Stimulated activated CD4-positive, alpha-beta T cell treated with anti-CD3 and anti-CD28 coated beads, Interleukin-4, amount 100 ng/mL, for 24 hours (primary cell): ENCODE data around the gene ZBTB14.

Experiments used
- DNase-seq: peaks from one replicate; pipeline ENCODE4 v3.0.0-alpha.2; 2020

ZBTB14 gene, protein sequence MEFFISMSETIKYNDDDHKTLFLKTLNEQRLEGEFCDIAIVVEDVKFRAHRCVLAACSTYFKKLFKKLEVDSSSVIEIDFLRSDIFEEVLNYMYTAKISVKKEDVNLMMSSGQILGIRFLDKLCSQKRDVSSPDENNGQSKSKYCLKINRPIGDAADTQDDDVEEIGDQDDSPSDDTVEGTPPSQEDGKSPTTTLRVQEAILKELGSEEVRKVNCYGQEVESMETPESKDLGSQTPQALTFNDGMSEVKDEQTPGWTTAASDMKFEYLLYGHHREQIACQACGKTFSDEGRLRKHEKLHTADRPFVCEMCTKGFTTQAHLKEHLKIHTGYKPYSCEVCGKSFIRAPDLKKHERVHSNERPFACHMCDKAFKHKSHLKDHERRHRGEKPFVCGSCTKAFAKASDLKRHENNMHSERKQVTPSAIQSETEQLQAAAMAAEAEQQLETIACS

DNA sequence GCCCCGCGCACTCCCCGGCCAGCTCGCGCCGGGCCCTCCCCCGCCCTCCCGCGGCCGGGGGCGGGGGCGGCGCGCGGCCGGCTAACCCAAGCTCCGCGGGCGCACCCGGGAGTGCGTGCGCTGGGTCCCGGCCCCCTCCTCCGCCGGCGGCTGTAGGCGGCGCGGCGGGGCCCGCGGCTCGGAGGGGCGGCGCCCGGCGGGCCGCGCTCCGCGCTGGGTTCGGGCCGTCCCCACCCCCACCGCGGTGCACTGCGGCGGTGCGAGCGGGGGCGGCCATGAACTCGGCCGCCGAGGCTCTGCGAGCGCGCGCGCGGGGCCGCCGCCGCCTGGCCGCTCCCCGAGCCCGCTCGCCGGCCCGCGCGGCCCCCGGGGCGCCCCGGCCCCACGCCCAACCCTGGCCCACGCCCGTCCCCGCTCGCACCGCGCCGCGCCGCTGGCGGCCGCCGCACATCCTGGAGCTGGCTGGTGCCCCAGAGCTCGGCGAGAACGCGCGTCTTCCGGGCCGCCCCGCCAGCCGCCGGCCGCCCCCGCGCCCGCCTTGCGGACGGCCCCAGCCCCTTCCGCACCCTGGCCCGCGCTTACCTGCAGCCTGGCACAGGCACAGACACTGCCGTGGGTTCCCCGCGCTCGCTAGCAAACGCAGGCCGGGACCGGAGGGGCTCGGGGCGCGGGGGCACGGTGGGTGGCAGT is at the start of gene ZBTB14:
TSS of gene ZBTB14 (minus strand) at position 496 of the 690 bp plus-strand sequence. CDS start 2,480 bp downstream, outside the sequence.
- DNase-seq = peak; percentile 64

DNA sequence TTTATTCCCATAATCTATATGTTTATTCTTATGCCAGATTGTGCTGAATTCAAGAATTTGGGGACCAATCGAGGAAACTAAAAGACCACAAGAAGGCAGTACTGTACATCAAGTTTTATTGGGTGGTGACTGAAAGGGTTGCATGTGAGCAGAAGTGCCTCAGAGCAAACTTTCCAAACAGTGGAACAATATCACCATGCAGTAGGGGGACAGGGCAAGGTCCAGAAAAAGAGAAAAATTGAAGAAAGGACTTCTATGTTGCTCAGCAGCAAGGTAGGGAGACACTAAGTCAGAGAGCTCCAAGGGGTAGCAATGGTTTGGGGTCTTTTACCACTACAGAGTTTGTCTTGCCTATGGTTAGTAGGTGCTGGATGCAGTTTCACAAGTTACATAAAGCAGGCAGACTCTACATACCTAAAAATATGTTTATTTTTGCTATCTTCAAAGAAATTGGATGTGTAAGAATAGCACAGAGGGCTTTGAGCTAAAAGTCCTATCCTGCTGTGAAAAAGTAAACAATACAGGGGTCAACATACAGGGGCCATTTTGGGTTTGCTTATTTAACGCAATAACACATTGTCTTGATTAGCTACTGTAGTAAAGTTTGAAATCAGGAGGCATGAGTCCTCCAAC is 43.8 kb upstream of the ZBTB14 start:
- no peak for DNase-seq

DNA sequence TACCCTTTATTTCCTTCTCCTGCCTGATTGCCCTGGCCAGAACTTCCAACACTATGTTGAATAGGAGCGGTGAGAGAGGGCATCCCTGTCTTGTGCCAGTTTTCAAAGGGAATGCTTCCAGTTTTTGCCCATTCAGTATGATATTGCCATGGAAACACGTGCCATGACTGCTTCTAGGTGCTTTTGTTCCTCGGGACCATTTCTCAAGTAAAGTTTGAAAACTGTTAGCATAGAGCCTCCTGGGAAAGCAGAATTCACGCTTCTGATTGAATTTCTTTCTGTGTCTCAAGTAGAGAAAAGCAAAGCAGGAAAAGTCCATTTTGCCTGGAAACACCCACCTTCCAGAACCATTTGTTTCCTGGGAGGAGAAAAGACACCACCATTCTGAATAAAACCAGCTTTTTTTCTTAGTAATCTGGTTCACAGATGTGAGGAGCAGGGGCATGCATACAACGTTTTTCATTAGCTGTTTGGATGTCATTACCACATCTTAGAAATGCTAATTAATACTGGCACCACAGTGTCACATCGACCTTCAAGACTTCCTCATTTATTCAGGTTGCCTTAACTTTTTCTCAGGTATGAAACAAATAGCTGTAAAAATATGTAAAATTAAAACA is 39.0 kb upstream of the ZBTB14 start:
- no peak for DNase-seq

DNA sequence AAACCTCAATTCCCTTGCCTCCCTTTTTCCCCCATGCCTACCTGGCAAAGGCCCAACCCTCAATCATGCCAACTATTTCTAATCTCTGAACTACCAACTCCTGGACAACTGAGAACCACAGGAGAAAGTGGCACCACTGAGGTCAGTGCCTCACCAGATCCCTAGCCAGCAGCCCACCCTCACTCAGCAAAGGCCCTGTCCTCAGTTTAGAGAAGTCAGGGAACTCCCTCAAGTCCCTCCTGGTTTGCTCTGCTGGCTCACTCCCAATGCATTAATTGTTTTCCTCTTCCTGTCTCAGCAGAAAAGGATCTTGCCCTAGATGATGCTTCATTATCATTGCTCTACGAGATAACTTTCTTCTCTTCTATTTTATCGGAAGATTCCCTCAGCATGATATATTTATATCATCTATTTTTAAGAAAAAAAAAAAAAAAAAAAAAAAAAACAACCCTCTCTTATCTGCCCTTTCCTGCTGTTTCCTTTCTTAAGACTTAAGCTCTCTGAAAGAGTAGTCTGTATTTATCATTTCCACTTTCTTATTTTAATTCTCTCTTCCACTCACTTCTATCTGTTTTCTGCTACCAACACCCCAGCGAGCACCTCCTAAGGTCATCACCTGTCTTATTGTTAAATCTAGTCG is 22.7 kb upstream of the ZBTB14 start:
- no peak for DNase-seq

DNA sequence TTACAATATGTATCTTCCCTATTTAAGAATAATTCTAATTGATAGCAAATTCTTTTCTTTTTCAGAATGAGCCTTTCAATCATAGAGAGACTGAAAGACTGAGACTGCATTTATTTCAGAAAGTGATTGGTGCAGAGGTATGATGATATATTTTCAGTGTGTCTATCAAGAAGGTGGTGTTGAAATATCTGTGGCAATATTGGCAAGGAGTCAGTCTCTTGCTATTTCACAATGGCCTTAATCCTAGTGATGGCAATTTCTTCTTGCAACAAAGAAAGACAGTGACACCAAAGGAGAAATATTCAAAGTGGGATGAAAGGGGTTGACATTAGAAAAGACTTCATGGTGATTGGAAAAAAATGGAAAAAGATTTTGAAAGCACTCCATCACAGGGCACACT is 21.7 kb upstream of the ZBTB14 start:
- no peak for DNase-seq

DNA sequence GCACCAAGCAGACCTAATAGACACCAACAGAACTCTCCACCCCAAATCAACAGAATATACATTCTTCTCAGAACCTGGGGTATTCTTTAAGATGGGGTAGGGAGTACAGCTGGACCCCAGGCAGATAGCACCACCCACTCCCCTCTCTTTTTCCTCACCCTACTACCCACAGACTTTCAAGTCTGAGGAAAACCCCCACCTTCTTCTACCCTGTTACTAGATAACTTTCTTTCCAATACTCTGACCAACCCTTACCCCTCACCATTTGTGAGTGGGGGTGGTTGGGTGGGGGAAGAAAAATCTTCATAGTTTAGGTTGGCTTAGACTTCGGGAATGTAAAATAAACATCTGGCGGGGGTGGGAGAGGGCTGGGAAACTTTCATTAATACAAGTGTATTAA is 20.3 kb upstream of the ZBTB14 start:
- no peak for DNase-seq

DNA sequence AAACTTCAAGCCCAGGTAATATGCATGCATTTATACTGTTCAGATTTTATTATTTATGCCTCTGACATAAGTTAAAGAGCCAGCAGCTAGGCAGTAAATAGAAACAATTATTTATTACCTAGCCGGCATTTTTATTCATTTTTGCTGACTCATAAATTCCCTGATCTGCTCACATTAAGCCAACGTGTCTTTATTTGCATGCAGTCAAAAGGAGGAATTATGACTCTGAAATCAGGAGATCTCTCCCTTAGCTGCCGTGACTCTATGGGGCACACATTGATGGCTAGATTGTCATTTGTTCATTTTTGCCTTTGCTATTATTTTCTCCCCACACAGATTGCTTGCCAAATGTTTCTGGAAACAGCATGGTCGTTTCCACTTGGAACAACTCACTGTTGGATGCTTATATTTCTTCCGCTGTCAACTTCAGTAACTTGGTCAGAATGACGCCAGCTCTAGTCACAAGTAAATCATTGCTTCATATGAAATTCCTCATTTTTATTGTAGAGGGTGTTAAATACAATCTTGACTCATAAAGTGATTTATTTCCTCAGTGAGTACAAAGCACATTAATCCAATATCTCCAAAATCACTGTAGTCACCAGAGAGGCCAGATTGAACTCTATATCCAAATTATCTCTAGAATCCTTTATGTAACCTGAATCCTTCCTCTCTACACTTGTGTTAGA is 15.9 kb upstream of the ZBTB14 start:
- DNase-seq = no peak

DNA sequence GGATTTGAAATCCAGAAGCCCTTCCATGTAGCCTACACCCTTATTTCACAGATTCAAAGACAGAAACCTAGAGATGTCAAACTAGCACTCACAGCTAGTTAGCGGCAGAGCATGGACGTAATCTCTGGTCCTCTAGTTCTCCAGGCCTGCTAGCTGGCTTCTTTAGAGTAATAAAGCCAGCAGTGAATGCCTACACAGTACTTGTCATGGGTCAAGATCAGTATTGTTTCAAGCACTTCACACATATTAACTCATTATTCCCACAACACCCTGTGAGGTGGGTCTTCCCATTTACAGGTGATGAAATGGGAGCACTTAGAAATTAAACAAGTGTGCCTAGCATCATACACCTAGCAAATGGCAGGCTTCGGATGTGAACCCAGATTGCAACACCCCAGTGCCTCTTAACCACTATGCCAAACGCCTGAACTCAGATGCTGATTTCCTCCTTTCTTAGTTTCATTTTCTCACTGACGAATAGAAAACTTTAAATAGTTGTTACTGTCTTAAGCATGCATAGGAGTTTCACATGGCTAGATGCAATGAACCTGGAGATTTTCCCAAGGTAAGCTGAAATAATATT is 14.5 kb upstream of the ZBTB14 start:
- DNase-seq = peak; percentile 25

DNA sequence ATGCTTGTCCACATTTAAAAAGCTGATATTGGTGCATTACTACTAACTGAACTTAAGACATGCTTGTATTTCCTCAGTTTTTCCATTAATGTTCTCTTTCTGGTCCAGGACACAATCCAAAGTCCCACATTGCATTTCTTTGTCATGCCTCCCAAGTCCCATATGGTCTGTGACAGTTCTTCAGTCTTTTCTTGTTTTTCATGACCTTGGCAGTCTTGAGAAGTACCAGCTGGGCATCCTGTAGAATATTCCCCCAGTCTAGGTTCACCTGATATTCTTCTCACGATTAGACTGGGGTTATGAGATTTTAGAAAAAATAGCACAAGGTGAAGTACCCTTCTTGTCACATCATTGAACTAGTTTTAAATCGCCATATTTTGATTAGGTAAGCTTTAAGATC is 10.3 kb upstream of the ZBTB14 start:
- DNase-seq = no peak

DNA sequence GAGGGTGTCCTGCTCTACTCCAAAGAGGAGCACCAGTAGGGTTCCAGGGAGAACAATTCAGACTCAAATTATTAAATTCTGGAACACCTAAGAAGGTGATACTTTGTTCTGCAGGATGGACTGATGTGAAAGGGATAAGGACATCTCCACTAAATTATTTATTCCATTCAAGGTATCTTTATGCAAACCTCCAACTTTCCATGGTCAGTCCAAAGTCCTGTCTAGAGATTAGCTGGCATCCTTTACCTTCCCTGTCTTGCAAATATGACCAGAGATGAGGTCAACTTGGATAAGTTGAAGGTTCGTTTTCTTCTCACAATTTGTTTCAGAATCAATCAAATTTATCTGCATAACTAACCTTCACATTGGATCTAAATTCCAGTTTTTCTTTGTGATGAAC is 8.7 kb upstream of the ZBTB14 start:
- DNase-seq = no peak

DNA sequence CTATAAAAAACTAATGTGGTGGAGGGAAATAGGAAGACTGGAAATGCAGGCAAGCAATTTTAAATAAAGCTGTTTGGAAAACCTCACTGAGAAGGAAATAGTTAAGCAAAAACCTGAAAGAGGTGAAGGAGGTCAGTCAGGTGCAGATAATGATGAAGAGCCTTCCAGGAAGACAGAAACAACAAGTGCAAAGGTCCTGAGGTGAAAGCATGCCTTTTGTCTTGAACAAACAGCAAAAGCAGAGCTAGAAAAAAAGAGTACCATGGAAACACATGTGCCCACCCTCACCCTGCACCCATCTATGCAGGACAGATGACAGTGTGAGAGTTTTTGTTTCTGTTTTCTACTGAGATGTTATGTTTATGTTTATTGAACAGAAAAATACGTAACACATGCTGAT is 8.1 kb upstream of the ZBTB14 start:
- DNase-seq = no peak

DNA sequence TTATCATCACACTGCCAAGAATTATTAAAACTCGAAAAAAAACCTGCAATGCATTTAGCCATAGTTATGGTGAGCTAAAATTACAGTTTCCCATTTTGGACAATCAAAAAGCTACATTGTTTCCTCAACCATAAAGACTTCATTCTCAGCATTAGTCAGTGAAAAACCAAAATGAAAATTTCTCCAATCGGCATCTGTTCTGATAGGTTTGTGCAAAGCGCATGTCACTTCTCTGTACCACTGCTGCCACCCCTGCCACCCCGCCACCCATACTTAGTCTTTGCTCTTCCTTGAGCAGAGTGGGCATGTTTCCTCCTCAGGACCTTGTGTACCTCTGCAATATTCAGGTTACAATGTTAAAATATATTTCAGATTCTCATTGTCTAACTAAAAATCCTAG is 7.1 kb upstream of the ZBTB14 start:
- DNase-seq = no peak

DNA sequence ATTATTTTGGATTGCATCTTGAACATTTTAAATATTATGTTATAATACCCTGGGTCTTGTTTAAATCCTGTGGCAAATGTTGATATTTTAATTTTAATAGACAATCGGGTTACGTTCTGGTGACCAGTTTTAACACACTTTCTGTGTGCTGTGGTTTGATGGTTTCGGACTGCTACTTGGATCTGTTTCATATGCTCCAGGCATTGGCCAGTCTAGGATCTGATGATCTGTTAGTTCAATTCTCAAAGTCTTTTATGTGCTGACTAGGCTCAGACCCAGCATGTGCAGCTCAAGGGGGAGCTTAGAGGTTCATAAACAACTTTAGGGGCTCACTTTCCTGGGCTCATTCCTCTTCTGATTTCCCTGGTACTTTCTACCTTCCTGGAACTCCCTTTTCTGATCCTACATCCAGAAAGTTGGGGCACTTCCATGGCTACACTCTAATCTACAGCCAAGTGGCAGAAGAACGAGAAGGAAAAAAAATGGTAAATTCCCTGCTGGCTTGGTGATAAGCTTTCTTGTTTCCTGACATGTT is 5.0 kb upstream of the ZBTB14 start:
- DNase-seq = no peak

DNA sequence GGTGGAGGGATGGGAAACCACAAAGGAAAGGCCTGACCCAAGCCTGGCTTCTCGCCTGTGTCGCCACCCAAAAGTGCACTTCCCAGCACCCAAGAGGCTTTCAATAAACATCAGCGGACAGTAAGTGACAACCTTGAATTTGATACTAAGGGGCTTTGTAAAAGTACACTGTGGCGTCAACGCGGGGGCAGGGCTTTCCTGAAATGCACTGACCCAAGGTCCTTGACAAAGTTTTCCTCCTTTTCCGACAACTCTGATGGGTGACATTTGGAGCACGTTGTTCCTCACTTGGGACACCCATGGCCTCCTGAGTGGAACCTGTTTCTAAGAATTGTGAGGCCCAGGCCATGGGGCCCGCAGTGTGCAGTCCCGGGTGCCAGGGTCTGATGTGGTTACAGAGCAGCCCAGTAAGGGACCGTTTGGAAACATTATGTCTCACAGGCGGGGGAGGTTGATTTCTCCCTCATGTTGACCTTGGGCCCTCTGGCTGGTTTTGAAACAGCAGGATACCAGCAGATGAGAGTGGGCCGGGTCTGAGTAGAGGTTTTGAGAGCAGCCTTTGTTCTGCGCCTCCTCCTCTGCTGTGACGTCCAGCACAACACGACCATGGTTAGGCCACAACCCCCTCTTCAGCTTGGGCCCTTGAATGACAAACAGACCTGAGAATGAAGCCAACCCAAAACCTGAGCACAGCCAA is 2.8 kb upstream of the ZBTB14 start:
- DNase-seq = no peak

DNA sequence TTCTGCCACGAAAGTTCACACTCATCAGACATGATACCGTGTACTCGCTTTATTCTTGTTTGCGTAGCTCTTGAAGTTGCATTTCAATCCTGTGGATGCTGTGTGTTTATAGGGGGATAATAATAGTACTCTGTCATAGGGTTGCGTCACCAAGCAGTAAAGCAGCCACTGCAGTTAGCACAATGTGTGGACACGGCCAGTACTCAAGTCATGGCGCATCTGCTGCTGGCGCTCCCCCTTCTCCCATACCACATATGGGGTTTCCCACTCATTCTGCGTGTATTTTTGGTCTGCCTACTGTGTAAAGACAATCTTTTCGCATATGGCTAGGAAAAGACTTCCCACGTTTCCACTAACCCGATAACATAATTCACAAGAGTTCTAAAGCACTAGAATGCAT is 2.1 kb upstream of the ZBTB14 start:
- no peak for DNase-seq

DNA sequence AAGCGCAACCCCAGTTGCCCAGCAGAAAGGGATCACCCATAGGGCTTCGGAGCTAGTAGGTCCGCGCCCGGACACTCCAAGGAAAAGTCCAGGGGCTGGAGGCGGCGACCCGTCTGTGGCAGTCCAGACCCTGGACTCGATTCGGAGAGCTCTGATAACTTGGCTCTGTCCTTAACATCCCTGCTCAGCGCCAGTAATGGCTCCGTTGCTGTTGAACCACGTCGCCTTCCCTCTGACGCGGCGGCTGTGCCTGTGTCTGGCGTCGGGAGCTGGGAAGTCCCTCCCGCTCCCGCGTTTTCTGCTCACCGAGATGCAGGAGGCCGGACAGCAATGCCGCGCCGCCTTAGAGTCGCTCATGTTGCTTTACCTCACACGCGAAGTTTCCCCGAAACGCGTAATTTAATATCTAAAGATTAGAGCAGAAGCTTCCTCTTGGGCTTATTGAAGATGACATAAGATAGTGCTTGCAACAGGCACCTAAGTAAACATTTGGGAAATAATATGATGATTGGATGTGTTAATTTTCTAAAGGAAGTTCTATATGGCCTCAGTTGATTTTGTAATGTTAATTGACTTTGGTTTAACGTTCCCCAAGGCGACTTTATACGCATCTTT is 1.3 kb upstream of the ZBTB14 start:
- peak; percentile 71 for DNase-seq

DNA sequence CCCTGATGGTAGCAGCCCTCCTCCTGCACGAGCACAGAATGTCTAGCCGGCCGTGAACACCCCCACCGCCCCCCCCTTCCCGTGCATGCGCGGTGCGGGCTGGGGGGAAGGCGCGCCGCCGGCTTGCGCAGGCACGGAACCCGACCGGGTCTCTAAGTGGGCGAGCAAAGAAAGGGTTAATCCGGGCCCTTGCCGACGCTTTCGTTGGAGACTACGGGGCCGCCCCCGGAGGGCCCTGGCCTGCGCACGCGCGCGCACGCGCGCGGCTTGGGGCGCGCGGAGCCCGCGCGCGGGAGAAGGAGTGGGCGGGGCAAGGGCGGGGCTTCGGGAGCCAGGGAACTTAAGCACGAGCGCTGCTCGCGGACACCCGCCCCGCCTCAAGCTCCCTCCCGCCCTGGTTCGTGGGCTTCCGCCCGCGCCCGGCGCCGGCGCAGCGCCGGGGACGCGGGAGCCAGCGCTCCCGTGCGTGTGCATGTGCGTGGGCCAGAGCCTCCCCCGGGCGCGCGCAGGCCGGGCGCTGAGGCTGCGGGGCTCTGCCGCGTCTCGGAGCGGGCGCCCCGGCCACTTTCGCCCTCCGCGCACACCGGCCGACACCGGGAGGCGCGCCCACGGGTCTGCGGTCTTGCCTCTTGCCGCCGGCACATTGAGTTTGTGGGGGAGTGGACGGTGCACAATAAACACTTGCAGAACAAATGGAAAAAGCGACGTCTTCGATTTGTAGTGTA is 617 bp upstream of the ZBTB14 start:
- DNase-seq = peak; percentile 94

DNA sequence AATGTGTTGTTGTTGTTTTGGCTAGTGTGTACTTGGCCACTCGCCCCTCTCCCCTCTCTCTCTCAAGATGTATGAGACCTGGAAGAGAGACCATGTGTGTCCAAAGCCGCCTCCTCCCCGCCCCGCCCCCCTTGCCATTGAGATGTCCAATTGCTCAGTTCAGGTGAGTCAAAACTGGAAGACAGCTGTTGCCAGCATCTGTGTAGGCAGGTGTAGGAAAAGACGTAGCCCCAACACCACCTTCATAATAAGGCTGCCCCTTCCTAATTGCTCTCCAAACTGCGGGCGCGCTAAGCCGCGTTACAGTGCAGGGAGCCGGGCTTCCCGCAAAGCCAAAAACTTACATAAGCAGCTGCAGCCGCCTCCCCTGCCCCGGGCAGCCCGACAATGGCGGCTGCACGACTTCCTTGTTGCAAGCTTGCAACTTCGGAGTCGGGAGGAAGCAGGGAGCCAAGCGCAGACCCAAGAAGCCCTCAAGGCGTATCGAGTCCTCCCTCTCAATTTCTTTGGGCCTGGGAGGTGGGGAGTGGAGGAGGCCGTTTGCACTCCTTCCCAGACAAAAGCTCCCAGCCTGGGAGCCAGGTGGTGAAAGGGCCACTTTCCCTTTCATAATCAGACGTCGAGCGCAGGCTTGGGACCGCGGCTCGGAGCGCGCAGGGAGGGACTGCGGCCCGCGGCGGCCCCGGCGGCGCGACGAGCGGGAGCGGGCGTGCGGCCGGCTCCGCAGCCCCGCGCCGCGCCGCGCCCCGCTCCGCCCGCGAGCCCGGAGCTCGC is 882 bp downstream of the ZBTB14 start:
- DNase-seq = peak; percentile 53

DNA sequence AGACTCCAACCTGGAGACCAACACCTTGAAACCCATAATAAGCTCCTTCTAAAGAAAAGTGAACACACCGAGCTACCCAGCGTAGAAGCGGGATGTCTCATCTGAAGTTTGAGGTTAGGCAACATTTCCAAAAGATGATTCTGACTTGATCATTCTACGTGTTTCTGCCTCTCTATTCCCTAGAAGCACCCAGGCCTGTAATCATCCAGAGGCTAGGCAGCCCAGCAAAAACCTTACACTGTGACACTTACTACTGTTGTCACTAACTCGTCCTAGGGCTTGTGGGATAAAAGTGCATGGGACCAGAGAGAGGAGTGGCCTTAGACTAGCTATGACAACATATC is 1.4 kb downstream of the ZBTB14 start:
- DNase-seq = peak; percentile 14
